CMK (cell line): Measurements from ENCODE around the gene CNTNAP5.

Source experiments
- DNase-seq: peaks from one replicate; pipeline ENCODE4 v3.0.0-alpha.2; 2010; ENCODE audit warnings: low read depth

Gene CNTNAP5

GRCh38 chr2:124159166-124159565, 134.1 kb downstream of the CNTNAP5 start:
- no peak for DNase-seq

- DNase-seq, result no peak
These were observed 136.5 kb downstream of the CNTNAP5 start for GRCh38 chr2:124161542-124161941.

- no peak for DNase-seq
These were observed 137.2 kb downstream of the CNTNAP5 start for GRCh38 chr2:124162256-124162655.

GRCh38 chr2:124163840-124164239, 138.8 kb downstream of the CNTNAP5 start:
- DNase-seq, result no peak

GRCh38 chr2:124165698-124166097, 140.6 kb downstream of the CNTNAP5 start:
- no peak for DNase-seq

GRCh38 chr2:124171472-124172063, 146.5 kb downstream of the CNTNAP5 start:
- DNase-seq, result no peak

- DNase-seq, result no peak
These were observed 153.6 kb downstream of the CNTNAP5 start for GRCh38 chr2:124178719-124179118.

GRCh38 chr2:124180635-124181034, 155.5 kb downstream of the CNTNAP5 start:
- DNase-seq, result no peak

- no peak for DNase-seq
These were observed 161.7 kb downstream of the CNTNAP5 start for GRCh38 chr2:124186801-124187200.

- DNase-seq, result no peak
These were observed 162.9 kb downstream of the CNTNAP5 start for GRCh38 chr2:124187948-124188347.

- DNase-seq, result no peak
These were observed 168.6 kb downstream of the CNTNAP5 start for GRCh38 chr2:124193706-124194105.

GRCh38 chr2:124201713-124202112, 176.6 kb downstream of the CNTNAP5 start:
- no peak for DNase-seq

- no peak for DNase-seq
These were observed 184.4 kb downstream of the CNTNAP5 start for GRCh38 chr2:124209441-124209840.

GRCh38 chr2:124211461-124211860, 186.4 kb downstream of the CNTNAP5 start:
- no peak for DNase-seq

- DNase-seq, result no peak
These were observed 189.0 kb downstream of the CNTNAP5 start for GRCh38 chr2:124213977-124214587.

GRCh38 chr2:124246170-124246569, 221.1 kb downstream of the CNTNAP5 start:
- no peak for DNase-seq

- no peak for DNase-seq
These were observed 223.3 kb downstream of the CNTNAP5 start for GRCh38 chr2:124248386-124248785.

- no peak for DNase-seq
These were observed 225.3 kb downstream of the CNTNAP5 start for GRCh38 chr2:124250433-124250832.

GRCh38 chr2:124254621-124255020, 229.5 kb downstream of the CNTNAP5 start:
- no peak for DNase-seq

- no peak for DNase-seq
These were observed 232.0 kb downstream of the CNTNAP5 start for GRCh38 chr2:124257120-124257519.

GRCh38 chr2:124258140-124258880, 233.2 kb downstream of the CNTNAP5 start:
- no peak for DNase-seq

GRCh38 chr2:124261456-124261855, 236.4 kb downstream of the CNTNAP5 start:
- DNase-seq, result no peak

- DNase-seq, result no peak
These were observed 239.5 kb downstream of the CNTNAP5 start for GRCh38 chr2:124264551-124265091.
